Esophagus mucosa (tissue), 1 donor: ENCODE data around the gene HEATR5B. TPM values are rescaled to one million over a fixed set of nuclear protein-coding genes. Genes with fewer than 3 reads are reported as not detected.
"Not testable (repeated sequence)": the region's sequence is repeated elsewhere in the genome, so short reads cannot be mapped to it uniquely, and the experiment has no call there.

Experiments
- ATAC-seq: fragments of 200-7000 bp; cut with Tn5 transposase; one replicate; pipeline ENCODE4 v1.9.1; 2020
- total RNA-seq: library from RNA; stranded (reverse); gene quantifications from one replicate; pipeline ENCODE4 v1.2.4, GENCODE V29; 2023
- donor health status: DM: yes; HTN: yes; CAD: no.

The HEATR5B gene
- total RNA-seq, 1 donor from 2014 or later: 14.8 TPM

DNA sequence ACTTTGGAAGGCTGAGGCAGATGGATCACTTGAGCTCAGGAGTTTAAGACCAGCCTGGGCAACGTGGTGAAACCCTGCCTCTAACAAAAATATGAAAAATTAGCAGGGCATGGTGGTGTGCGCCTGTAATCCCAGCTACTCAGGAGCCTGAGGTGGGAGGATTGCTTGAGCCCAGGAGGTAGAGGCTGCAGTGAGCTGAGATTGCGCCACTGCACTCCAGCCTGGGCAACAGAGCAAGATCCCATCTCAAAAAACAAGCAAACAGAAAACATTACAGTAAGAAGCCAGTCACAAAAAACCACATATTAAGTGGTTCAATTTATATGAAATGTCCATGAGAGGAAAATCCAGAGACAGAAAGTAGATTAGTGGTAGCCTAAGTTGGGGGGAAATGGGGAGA is 105.2 kb downstream of the HEATR5B start:
- not testable (repeated sequence) for ATAC-seq

GRCh38 chr2:36976065-36976464 is 108.1 kb downstream of the HEATR5B start:
- ATAC-seq: no peak

GRCh38 chr2:36975306-36975705 is 108.9 kb downstream of the HEATR5B start:
- ATAC-seq: no peak

GRCh38 chr2:36973320-36973719 is 110.9 kb downstream of the HEATR5B start:
- ATAC-seq: no peak

GRCh38 chr2:36971990-36972389 is 112.2 kb downstream of the HEATR5B start:
- ATAC-seq: no peak

DNA sequence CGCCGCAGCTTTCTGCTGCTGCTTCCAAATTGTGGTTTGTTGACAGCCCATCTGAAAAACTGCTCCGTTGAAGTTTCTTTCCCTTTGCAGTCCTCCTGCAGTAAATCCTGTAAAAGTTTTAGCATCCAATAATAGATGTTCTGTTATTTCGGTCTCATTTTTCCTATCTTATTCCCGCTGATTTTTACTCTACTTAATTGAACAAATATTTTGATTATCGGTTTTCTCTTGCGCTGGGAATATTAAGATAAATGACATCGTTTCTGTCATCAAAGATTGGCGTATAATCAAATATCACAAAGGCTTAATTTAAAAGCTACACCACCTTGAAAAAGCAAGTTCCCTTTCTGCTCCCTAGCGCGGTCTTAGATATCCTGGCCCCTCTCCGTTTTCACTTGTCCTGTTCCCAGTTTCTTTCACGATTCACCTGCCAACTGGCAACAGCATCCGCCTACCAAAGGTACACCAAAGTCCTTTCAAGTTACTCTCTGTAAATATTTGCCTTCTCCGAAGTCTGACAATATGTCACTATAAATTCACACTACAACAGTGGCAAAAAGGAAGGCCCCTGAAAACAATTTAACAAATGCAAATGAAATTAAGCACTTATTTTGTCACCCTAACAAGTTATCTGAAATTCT is 116.8 kb downstream of the HEATR5B start:
- ATAC-seq: no peak

DNA sequence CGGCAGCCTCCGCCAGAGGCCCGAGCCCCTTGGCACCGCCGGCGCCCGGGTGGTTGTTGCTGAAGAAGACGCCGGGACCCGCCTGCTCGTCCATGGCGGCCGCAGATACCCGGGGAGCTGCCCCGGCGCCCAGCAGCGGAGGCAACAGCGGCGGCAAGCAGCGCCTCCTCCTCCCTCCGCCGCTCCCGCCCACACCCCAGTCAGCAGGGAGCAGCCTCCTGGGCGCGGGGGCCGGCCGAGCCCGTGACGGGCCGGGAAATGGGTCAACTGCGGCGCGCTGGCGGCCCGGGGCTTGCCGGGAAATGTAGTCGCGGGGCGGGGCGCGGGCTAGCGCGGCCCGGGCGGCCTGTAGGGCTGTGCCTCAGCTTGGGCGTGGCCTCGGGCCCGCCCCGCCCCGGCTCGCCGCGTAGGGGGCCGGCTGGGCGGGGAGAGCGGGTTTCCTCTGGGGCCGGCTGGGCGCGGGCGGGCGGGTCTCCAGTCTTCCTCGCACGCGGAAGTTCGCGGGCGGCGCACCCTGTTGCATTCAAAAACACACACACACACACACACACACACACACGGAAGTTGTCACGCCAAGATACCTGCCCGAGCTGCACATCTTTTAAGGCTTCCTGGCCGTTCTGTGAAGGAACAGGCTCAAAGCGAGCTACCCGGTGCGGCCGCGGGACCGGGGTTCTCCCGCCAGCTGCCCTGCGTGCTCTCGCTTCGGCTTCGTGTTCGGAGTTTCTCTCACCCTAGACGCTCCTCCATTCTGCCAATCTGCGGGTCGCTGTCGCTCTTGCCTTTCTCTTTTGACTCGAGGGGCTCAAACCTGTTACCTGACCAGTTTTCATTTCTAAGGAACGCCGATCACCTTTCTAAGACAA is 117.6 kb downstream of the HEATR5B start, which contains the start of gene STRN:
Gene STRN (minus strand): TSS at position 167 of the 866 bp plus-strand sequence. CDS start 73 bp downstream, at position 94.
- peak; percentile 97 for ATAC-seq

GRCh38 chr2:36965751-36966369 is 118.3 kb downstream of the HEATR5B start:
- ATAC-seq: peak; percentile 54

GRCh38 chr2:36965206-36965605 is 119.0 kb downstream of the HEATR5B start:
- ATAC-seq: no peak

DNA sequence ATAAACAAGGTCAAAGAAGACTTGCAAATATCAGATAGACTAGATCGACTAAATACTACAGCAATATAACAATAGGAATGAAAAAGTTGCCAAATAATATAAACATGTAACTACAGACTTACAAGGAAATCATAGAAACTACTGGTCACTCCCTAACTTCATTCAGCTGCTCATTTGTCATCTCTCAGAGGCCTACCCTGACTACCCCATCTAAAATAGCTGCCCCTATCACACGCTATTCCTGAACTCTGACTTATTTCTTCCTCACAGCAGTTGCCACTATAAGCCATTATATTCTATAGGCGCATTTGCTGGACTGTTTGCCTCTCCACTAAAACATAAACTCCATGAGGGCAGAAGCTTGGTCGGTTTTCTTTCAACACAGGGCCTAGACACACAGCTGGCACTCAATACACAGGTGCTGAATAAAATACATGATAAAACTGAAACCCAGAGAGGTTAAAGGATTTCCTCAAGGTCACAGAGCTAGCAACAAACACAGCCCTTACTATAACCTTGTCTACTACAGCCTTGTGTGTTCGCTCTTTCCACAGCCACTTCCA is 119.6 kb downstream of the HEATR5B start:
- no peak for ATAC-seq

- ATAC-seq: no peak
These were observed 120.4 kb downstream of the HEATR5B start for GRCh38 chr2:36963734-36964133.

GRCh38 chr2:36963106-36963505 is 121.1 kb downstream of the HEATR5B start:
- ATAC-seq: peak; percentile 54

GRCh38 chr2:36960773-36961172 is 123.4 kb downstream of the HEATR5B start:
- ATAC-seq: no peak

GRCh38 chr2:36960005-36960675 is 124.0 kb downstream of the HEATR5B start:
- no peak for ATAC-seq

- ATAC-seq: no peak
These were observed 129.1 kb downstream of the HEATR5B start for GRCh38 chr2:36954977-36955607.

DNA sequence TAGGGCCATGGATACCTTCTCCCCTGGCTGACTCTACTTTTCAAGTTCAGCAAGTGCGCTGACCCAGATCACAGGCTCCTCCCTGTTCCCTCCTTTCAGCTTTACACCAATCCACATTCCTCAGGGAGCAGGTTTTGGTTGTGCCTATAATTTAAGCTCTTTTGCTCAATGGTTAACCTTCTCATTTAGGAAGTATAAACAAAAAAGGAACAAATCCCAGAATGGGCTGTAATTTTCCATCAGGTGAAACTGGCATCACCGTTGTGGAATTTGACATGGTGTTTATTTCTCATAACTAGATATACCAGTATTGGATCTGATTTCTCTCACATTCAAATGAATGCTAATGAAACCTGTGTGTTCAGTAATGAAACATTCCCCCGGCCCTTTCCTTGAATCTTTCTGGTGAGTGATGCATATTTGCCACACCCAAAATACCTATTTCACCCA is 131.4 kb downstream of the HEATR5B start:
- ATAC-seq: peak; percentile 84

- ATAC-seq: peak; percentile 95
These were observed 132.6 kb downstream of the HEATR5B start for GRCh38 chr2:36951574-36951973.

- ATAC-seq: no peak
These were observed 133.1 kb downstream of the HEATR5B start for GRCh38 chr2:36951027-36951518.

GRCh38 chr2:36949845-36950244 is 134.3 kb downstream of the HEATR5B start:
- ATAC-seq: no peak

DNA sequence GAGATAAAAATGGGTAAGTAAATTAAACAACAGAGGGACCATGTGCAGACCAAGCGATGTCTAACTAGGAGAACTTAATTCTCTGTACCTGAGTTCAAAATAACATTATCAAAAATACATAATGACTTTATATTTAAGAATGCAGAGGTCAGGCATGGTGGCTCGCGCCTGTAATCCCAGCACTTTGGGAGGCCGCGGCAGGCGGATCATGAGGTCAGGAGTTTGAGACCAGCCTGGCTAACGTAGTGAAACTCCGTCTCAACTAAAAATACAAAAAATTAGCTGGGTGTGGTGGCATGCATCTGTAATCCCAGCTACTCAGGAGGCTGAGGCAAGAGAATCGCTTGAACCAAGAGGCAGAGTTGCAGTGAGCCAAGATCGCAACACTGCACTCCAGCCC is 138.9 kb downstream of the HEATR5B start:
- not testable (repeated sequence) for ATAC-seq

- no peak for ATAC-seq
These were observed 142.3 kb downstream of the HEATR5B start for GRCh38 chr2:36941867-36942266.

DNA sequence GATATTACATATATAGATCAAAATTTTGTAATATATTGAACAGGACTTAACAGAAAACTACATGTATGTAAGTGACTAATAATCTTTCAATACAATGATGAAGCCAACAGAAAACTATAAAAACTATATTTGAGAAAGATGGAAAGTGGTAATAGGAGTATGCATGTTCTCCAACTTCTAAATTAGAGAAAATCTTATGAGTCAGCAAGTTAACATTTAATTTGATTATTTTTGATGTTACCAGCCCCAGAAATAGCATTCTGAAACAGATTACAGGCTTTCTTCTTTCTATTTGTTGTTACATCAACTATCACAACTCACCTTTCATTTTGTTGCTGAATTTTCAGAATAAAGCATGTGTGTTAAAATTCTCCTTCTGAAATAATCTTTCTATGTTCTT is 147.6 kb downstream of the HEATR5B start:
- not testable (repeated sequence) for ATAC-seq
